Germinal center (tissue), 1 donor: Measurements from ENCODE around the gene NTN5.
"Not testable (repeated sequence)": the region's sequence is repeated elsewhere in the genome, so short reads cannot be mapped to it uniquely, and the experiment has no call there.

Experiments
- DNase-seq: peaks from one replicate; pipeline ENCODE4 v3.0.0; 2012; ENCODE audit warnings: mixed read lengths, low spot score

Gene NTN5

GRCh38 chr19:48669903-48670668, 2.7 kb downstream of the NTN5 start:
- DNase-seq: no peak

- DNase-seq: no peak
Measured at GRCh38 chr19:48668761-48669160, 4.1 kb downstream of the NTN5 start.

- DNase-seq: no peak
Measured at GRCh38 chr19:48668332-48668731, 4.5 kb downstream of the NTN5 start.

GRCh38 chr19:48665786-48666185, 7.0 kb downstream of the NTN5 start:
- DNase-seq: no peak

- no peak for DNase-seq
Measured at GRCh38 chr19:48664476-48664875, 8.3 kb downstream of the NTN5 start.

GRCh38 chr19:48663667-48664066, 9.2 kb downstream of the NTN5 start:
- DNase-seq: no peak

- no peak for DNase-seq
Measured at GRCh38 chr19:48661711-48662090, 11.1 kb downstream of the NTN5 start.

GRCh38 chr19:48660852-48661710, 11.7 kb downstream of the NTN5 start:
- peak; percentile 96 for DNase-seq

- peak; percentile 82 for DNase-seq
Measured at GRCh38 chr19:48659768-48660167, 13.0 kb downstream of the NTN5 start.

GRCh38 chr19:48658483-48658882, 14.3 kb downstream of the NTN5 start:
- no peak for DNase-seq

GRCh38 chr19:48657828-48658227, 15.0 kb downstream of the NTN5 start:
- not testable (repeated sequence) for DNase-seq

GRCh38 chr19:48656840-48657474, 15.9 kb downstream of the NTN5 start:
- no peak for DNase-seq

GRCh38 chr19:48654299-48655059, 18.3 kb downstream of the NTN5 start:
- no peak for DNase-seq

GRCh38 chr19:48651683-48652048, 21.2 kb downstream of the NTN5 start:
- no peak for DNase-seq

- no peak for DNase-seq
Measured at GRCh38 chr19:48650974-48651682, 21.7 kb downstream of the NTN5 start.

- no peak for DNase-seq
Measured at GRCh38 chr19:48648134-48648533, 24.7 kb downstream of the NTN5 start.

- DNase-seq: no peak
Measured at GRCh38 chr19:48646722-48647216, 26.0 kb downstream of the NTN5 start.

- DNase-seq: peak; percentile 90
Measured at GRCh38 chr19:48646001-48646721, 26.7 kb downstream of the NTN5 start, which contains the start of gene CA11. TSS of gene CA11 (minus strand) at chr19:48646187. CDS start at chr19:48645632, 555 bp downstream.

- DNase-seq: no peak
Measured at GRCh38 chr19:48645620-48646000, 27.2 kb downstream of the NTN5 start.

GRCh38 chr19:48644839-48645619, 27.8 kb downstream of the NTN5 start:
- DNase-seq: peak; percentile 72
